Measurements from ENCODE around the gene APCDD1.

Gene APCDD1

GRCh38 chr18:10482985-10483949 lies 28.8 kb downstream of the APCDD1 start:
- Histone ChIP-seq H3K9ac (ENCODE audit: low read depth, low read length) (no peak overlapping the region), H3K4me1 (ENCODE audit: control insufficient read depth, insufficient read depth, low read length) (peaks cover 4% of the 10 kb centered on the region), H3K27me3 (ENCODE audit: control insufficient read depth, insufficient read depth, low read length) (peaks cover 24% of the 10 kb centered on the region), H3K9me3 (ENCODE audit: control insufficient read depth, insufficient read depth, low read length) (no peaks in the 10 kb centered on the region), H3K4me3 (ENCODE audit: low read depth, low read length) (no peak overlapping the region), H3K36me3 (ENCODE audit: control insufficient read depth, insufficient read depth, low read length) (no peaks in the 10 kb centered on the region)

GRCh38 chr18:10485475-10485874 lies 31.0 kb downstream of the APCDD1 start:
- Histone ChIP-seq H3K36me3 (ENCODE audit: control insufficient read depth, insufficient read depth, low read length) (no peaks in the 10 kb centered on the region), H3K4me3 (ENCODE audit: low read depth, low read length) (no peak overlapping the region), H3K9me3 (ENCODE audit: control insufficient read depth, insufficient read depth, low read length) (no peaks in the 10 kb centered on the region), H3K4me1 (ENCODE audit: control insufficient read depth, insufficient read depth, low read length) (peaks cover 4% of the 10 kb centered on the region), H3K27me3 (ENCODE audit: control insufficient read depth, insufficient read depth, low read length) (peaks cover 5% of the 10 kb centered on the region), H3K9ac (ENCODE audit: low read depth, low read length) (no peak overlapping the region)

DNA sequence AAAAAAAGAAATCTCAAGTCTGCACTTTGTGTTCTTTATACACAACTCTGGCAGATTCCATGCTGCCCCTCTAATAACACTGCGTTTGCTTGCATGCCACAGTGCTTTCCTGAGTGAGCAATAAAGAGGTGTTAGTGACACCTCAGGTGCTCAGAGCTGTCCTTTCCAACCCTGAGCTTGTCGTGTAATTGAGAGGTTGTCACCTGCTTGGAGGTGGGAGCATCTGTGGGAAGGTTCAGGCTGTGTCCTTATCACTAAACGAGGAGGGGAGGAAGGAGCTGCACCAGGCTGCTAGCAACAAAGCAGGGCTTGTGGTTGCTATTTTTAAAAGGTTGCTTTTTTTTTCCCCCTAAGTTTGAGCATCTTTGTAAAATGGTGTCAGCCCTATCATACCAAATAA lies 31.9 kb downstream of the APCDD1 start:
- no peak overlapping the region for H3K4me3 ChIP-seq (ENCODE audit: low read depth, low read length)
- peaks cover 4% of the 10 kb centered on the region for H3K4me1 ChIP-seq (ENCODE audit: control insufficient read depth, insufficient read depth, low read length)
- no peaks in the 10 kb centered on the region for H3K9me3 ChIP-seq (ENCODE audit: control insufficient read depth, insufficient read depth, low read length)
- H3K9ac ChIP-seq (ENCODE audit: low read depth, low read length), result no peak overlapping the region
- peaks cover 5% of the 10 kb centered on the region for H3K27me3 ChIP-seq (ENCODE audit: control insufficient read depth, insufficient read depth, low read length)
- no peaks in the 10 kb centered on the region for H3K36me3 ChIP-seq (ENCODE audit: control insufficient read depth, insufficient read depth, low read length)

- Histone ChIP-seq H3K27me3 (ENCODE audit: control insufficient read depth, insufficient read depth, low read length) (peaks cover 3% of the 10 kb centered on the region), H3K36me3 (ENCODE audit: control insufficient read depth, insufficient read depth, low read length) (no peaks in the 10 kb centered on the region)
Observed at GRCh38 chr18:10487154-10487553, 32.7 kb downstream of the APCDD1 start.

DNA sequence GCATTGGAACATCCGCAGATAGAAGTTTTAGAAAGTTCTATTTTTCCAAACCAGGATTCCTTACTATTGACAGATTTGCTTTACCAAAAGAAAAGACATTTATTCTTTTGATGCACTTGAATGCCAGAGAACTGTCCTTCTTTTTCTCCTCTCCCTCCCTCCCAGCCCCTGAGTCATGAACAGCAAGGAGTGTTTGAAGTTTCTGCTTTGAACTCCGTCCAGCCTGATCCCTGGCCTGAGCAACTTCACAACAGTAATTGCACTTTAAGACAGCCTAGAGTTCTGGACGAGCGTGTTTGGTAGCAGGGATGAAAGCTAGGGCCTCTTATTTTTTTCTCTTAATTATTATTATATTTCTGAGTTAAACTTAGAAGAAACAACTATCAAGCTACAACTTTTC lies 33.6 kb downstream of the APCDD1 start:
- H3K9me3 ChIP-seq (ENCODE audit: control insufficient read depth, insufficient read depth, low read length), result no peaks in the 10 kb centered on the region

More at GRCh38 chr18:10487154-10487553, 32.7 kb downstream of the APCDD1 start:
- Histone ChIP-seq H3K4me3 (ENCODE audit: low read depth, low read length) (no peak overlapping the region), H3K9ac (ENCODE audit: low read depth, low read length) (no peak overlapping the region), H3K9me3 (ENCODE audit: control insufficient read depth, insufficient read depth, low read length) (no peaks in the 10 kb centered on the region), H3K4me1 (ENCODE audit: control insufficient read depth, insufficient read depth, low read length) (no peaks in the 10 kb centered on the region)

GRCh38 chr18:10490401-10491165 lies 36.1 kb downstream of the APCDD1 start:
- H3K9ac ChIP-seq (ENCODE audit: low read depth, low read length), result no peak overlapping the region
- H3K4me1 ChIP-seq (ENCODE audit: control insufficient read depth, insufficient read depth, low read length), result no peaks in the 10 kb centered on the region
- H3K27me3 ChIP-seq (ENCODE audit: control insufficient read depth, insufficient read depth, low read length), result no peaks in the 10 kb centered on the region
- H3K4me3 ChIP-seq (ENCODE audit: low read depth, low read length), result no peak overlapping the region
- no peaks in the 10 kb centered on the region for H3K9me3 ChIP-seq (ENCODE audit: control insufficient read depth, insufficient read depth, low read length)
- no peaks in the 10 kb centered on the region for H3K36me3 ChIP-seq (ENCODE audit: control insufficient read depth, insufficient read depth, low read length)

More for the DNA sequence above, 33.6 kb downstream of the APCDD1 start:
- H3K36me3 ChIP-seq (ENCODE audit: control insufficient read depth, insufficient read depth, low read length), result no peaks in the 10 kb centered on the region
- peaks cover 3% of the 10 kb centered on the region for H3K27me3 ChIP-seq (ENCODE audit: control insufficient read depth, insufficient read depth, low read length)
- H3K9ac ChIP-seq (ENCODE audit: low read depth, low read length), result no peak overlapping the region
- H3K4me3 ChIP-seq (ENCODE audit: low read depth, low read length), result no peak overlapping the region
- no peaks in the 10 kb centered on the region for H3K4me1 ChIP-seq (ENCODE audit: control insufficient read depth, insufficient read depth, low read length)

- Histone ChIP-seq H3K4me3 (ENCODE audit: low read depth, low read length) (no peak overlapping the region), H3K9ac (ENCODE audit: low read depth, low read length) (no peak overlapping the region), H3K4me1 (ENCODE audit: control insufficient read depth, insufficient read depth, low read length) (no peaks in the 10 kb centered on the region), H3K27me3 (ENCODE audit: control insufficient read depth, insufficient read depth, low read length) (no peaks in the 10 kb centered on the region), H3K9me3 (ENCODE audit: control insufficient read depth, insufficient read depth, low read length) (no peaks in the 10 kb centered on the region), H3K36me3 (ENCODE audit: control insufficient read depth, insufficient read depth, low read length) (no peaks in the 10 kb centered on the region)
Observed at GRCh38 chr18:10495936-10496335, 41.5 kb downstream of the APCDD1 start.

DNA sequence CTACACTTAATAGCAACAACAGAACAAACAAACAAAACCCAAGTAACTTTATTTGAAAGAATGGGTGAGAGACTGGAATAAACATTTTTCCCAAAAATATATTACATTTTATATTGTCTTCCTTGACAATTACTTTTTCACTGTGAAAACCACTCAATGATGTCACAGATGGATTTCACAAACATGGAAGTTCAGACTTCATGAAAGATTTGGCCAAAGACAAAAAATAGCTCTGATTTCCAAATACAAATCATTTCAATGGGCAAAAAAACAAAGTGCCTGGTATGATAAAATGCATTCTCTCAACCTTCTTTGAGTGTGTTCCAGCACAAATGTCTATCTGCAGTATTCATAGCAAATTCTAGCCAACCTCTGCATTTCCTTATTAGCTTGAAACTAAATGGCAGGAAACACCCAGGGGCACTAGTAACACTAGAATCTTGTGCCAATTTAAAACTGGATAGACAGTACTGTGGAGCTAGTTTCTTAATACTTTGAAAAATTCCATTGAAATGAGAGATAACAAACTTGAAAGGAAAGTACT lies 42.8 kb downstream of the APCDD1 start:
- no peak overlapping the region for H3K4me3 ChIP-seq (ENCODE audit: low read depth, low read length)
- H3K9me3 ChIP-seq (ENCODE audit: control insufficient read depth, insufficient read depth, low read length), result no peaks in the 10 kb centered on the region
- no peaks in the 10 kb centered on the region for H3K36me3 ChIP-seq (ENCODE audit: control insufficient read depth, insufficient read depth, low read length)
- no peaks in the 10 kb centered on the region for H3K27me3 ChIP-seq (ENCODE audit: control insufficient read depth, insufficient read depth, low read length)
- no peak overlapping the region for H3K9ac ChIP-seq (ENCODE audit: low read depth, low read length)
- H3K4me1 ChIP-seq (ENCODE audit: control insufficient read depth, insufficient read depth, low read length), result no peaks in the 10 kb centered on the region

DNA sequence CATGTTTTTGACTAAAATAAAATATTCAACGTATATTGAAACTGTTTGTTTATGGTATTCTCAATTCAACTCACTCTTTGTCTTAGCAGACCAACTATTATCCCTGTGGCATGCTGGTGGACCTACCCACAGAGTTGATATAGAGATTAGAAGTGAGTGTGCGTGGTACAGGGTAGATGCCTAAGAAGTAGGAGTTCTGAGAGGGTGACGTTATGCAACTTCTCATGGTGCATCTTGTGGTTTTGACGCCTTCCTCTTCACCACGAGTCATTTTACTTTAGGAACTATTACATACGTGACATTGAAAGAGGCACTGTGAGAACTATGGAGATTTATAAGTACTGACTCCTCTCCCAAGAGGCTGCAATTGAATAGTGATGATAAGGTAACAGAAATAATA lies 44.8 kb downstream of the APCDD1 start:
- H3K36me3 ChIP-seq (ENCODE audit: control insufficient read depth, insufficient read depth, low read length), result no peaks in the 10 kb centered on the region
- H3K4me3 ChIP-seq (ENCODE audit: low read depth, low read length), result no peak overlapping the region
- no peaks in the 10 kb centered on the region for H3K4me1 ChIP-seq (ENCODE audit: control insufficient read depth, insufficient read depth, low read length)
- no peaks in the 10 kb centered on the region for H3K9me3 ChIP-seq (ENCODE audit: control insufficient read depth, insufficient read depth, low read length)
- no peaks in the 10 kb centered on the region for H3K27me3 ChIP-seq (ENCODE audit: control insufficient read depth, insufficient read depth, low read length)
- H3K9ac ChIP-seq (ENCODE audit: low read depth, low read length), result no peak overlapping the region

GRCh38 chr18:10500038-10500437 lies 45.6 kb downstream of the APCDD1 start:
- H3K4me3 ChIP-seq (ENCODE audit: low read depth, low read length), result no peak overlapping the region
- H3K9me3 ChIP-seq (ENCODE audit: control insufficient read depth, insufficient read depth, low read length), result no peaks in the 10 kb centered on the region
- H3K4me1 ChIP-seq (ENCODE audit: control insufficient read depth, insufficient read depth, low read length), result no peaks in the 10 kb centered on the region
- no peak overlapping the region for H3K9ac ChIP-seq (ENCODE audit: low read depth, low read length)
- H3K36me3 ChIP-seq (ENCODE audit: control insufficient read depth, insufficient read depth, low read length), result no peaks in the 10 kb centered on the region
- H3K27me3 ChIP-seq (ENCODE audit: control insufficient read depth, insufficient read depth, low read length), result no peaks in the 10 kb centered on the region

- Histone ChIP-seq H3K27me3 (ENCODE audit: control insufficient read depth, insufficient read depth, low read length) (no peaks in the 10 kb centered on the region), H3K36me3 (ENCODE audit: control insufficient read depth, insufficient read depth, low read length) (no peaks in the 10 kb centered on the region), H3K9me3 (ENCODE audit: control insufficient read depth, insufficient read depth, low read length) (no peaks in the 10 kb centered on the region), H3K4me1 (ENCODE audit: control insufficient read depth, insufficient read depth, low read length) (no peaks in the 10 kb centered on the region), H3K9ac (ENCODE audit: low read depth, low read length) (no peak overlapping the region), H3K4me3 (ENCODE audit: low read depth, low read length) (no peak overlapping the region)
Observed at GRCh38 chr18:10504723-10505122, 50.3 kb downstream of the APCDD1 start.
